H9 (cell line): ENCODE results near the gene RAB15. TPM values are rescaled to one million over a fixed set of nuclear protein-coding genes. Genes with fewer than 3 reads are reported as not detected.

ENCODE experiments used
- DNase-seq: peaks from one replicate; pipeline ENCODE4 v3.0.0-alpha.2; 2017
- H2AFZ ChIP-seq: one replicate; pipeline ENCODE4 v1.6.1; 2013; ENCODE audit warnings: mild to moderate bottlenecking, low read length, control low read depth, moderate library complexity
- H2AK5ac ChIP-seq: 2 replicates; pipeline ENCODE4 v1.6.1; 2013; ENCODE audit warnings: low read length, control low read depth, mixed read lengths; ENCODE audit not compliant: insufficient read length
- H2BK120ac ChIP-seq: one replicate; pipeline ENCODE4 v1.6.1; 2013; ENCODE audit warnings: low read depth, mild to moderate bottlenecking, low read length, control low read depth, inconsistent platforms; ENCODE audit not compliant: poor library complexity, severe bottlenecking
- H2BK12ac ChIP-seq: 2 replicates; pipeline ENCODE4 v1.6.1; 2013; ENCODE audit warnings: low read length, control low read depth, mixed read lengths, low read depth; ENCODE audit not compliant: insufficient read length
- H2BK15ac ChIP-seq: 2 replicates; pipeline ENCODE4 v1.6.1; 2013; ENCODE audit warnings: low read depth, low read length, control low read depth
- H2BK20ac ChIP-seq: one replicate; pipeline ENCODE4 v1.6.1; 2013; ENCODE audit warnings: low read depth, mild to moderate bottlenecking, low read length, control low read depth, inconsistent platforms; ENCODE audit not compliant: poor library complexity, severe bottlenecking
- H2BK5ac ChIP-seq: 2 replicates; pipeline ENCODE4 v1.6.1; 2013; ENCODE audit warnings: low read length, control low read depth, mixed read lengths; ENCODE audit not compliant: insufficient read length
- H3K14ac ChIP-seq: 2 replicates; pipeline ENCODE4 v1.6.1; 2013; ENCODE audit warnings: low read length, control low read depth; ENCODE audit not compliant: insufficient read depth
- H3K18ac ChIP-seq: 2 replicates; pipeline ENCODE4 v1.6.1; 2013; ENCODE audit warnings: low read depth, mild to moderate bottlenecking, mixed read lengths, low read length, control low read depth; ENCODE audit not compliant: insufficient read length
- H3K23ac ChIP-seq: 2 replicates; pipeline ENCODE4 v1.6.1; 2013; ENCODE audit warnings: low read length, control low read depth, mixed read lengths, low read depth; ENCODE audit not compliant: insufficient read length
- H3K23me2 ChIP-seq: 2 replicates; pipeline ENCODE4 v1.6.1; 2013; ENCODE audit warnings: low read depth, mild to moderate bottlenecking, mixed read lengths, low read length, control low read depth; ENCODE audit not compliant: insufficient read length, poor library complexity, severe bottlenecking
- H3K27ac ChIP-seq: 2 replicates; pipeline ENCODE4 v1.5.1; 2013; ENCODE audit warnings: low read length, control low read depth, mixed read lengths, low read depth; ENCODE audit not compliant: insufficient read length
- H3K27me3 ChIP-seq: 2 replicates; pipeline ENCODE4 v1.6.1; 2013; ENCODE audit warnings: low read length, control low read depth, inconsistent platforms; ENCODE audit not compliant: insufficient read depth
- H3K4ac ChIP-seq: 2 replicates; pipeline ENCODE4 v1.6.1; 2013; ENCODE audit warnings: low read depth, mild to moderate bottlenecking, control low read depth, inconsistent platforms, low read length, moderate library complexity
- H3K4me1 ChIP-seq: 2 replicates; pipeline ENCODE4 v1.6.1; 2013; ENCODE audit warnings: low read length, control low read depth, inconsistent platforms; ENCODE audit not compliant: insufficient read depth
- H3K4me2 ChIP-seq: 2 replicates; pipeline ENCODE4 v1.6.1; 2013; ENCODE audit warnings: low read length, control low read depth, mixed read lengths; ENCODE audit not compliant: insufficient read length, insufficient read depth
- H3K56ac ChIP-seq: 2 replicates; pipeline ENCODE4 v1.6.1; 2013; ENCODE audit warnings: low read depth, mild to moderate bottlenecking, mixed read lengths, low read length, control low read depth; ENCODE audit not compliant: insufficient read length
- H3K79me1 ChIP-seq: 2 replicates; pipeline ENCODE4 v1.6.1; 2013; ENCODE audit warnings: low read depth, mild to moderate bottlenecking, moderate library complexity, low read length, control low read depth, inconsistent platforms; ENCODE audit not compliant: insufficient read depth, poor library complexity, severe bottlenecking
- H3K79me2 ChIP-seq: 2 replicates; pipeline ENCODE4 v1.6.1; 2013; ENCODE audit warnings: low read length, control low read depth, inconsistent platforms; ENCODE audit not compliant: insufficient read depth
- H3K9ac ChIP-seq: 2 replicates; pipeline ENCODE4 v1.6.1; 2013; ENCODE audit warnings: low read length, control low read depth, mixed read lengths; ENCODE audit not compliant: insufficient read length; ENCODE audit errors: extremely low read depth
- H3K9me3 ChIP-seq: one replicate; pipeline ENCODE4 v1.6.1; 2013; ENCODE audit warnings: low read depth, low read length, inconsistent platforms; ENCODE audit not compliant: control insufficient read depth
- H3T11ph ChIP-seq: one replicate; pipeline ENCODE4 v1.6.1; 2013; ENCODE audit warnings: mild to moderate bottlenecking, low read length, control low read depth, inconsistent platforms
- H4K20me1 ChIP-seq: one replicate; pipeline ENCODE4 v1.6.1; 2013; ENCODE audit not compliant: control insufficient read depth, insufficient read length, insufficient read depth
- H4K5ac ChIP-seq: 2 replicates; pipeline ENCODE4 v1.6.1; 2013; ENCODE audit warnings: low read depth, mild to moderate bottlenecking, mixed read lengths, low read length, control low read depth; ENCODE audit not compliant: insufficient read length
- H4K8ac ChIP-seq: replicated peaks from 2 replicates; pipeline ENCODE4 v1.6.1; 2013; ENCODE audit warnings: low read length, control low read depth, mixed read lengths, low read depth; ENCODE audit not compliant: insufficient read length
- H4K91ac ChIP-seq: 2 replicates; pipeline ENCODE4 v1.6.1; 2013; ENCODE audit warnings: low read depth, mild to moderate bottlenecking, moderate library complexity, mixed read lengths, low read length, control low read depth; ENCODE audit not compliant: insufficient read length
- H3K27ac Mint-ChIP-seq, 3 experiments: 2 replicates in 2 of 3; 3 replicates in 1 of 3; pipeline ENCODE4 v1.8.0; 2020 to 2021; ENCODE audit warnings: mixed read lengths in 3 of 3, mild to moderate bottlenecking in 1 of 3, moderate library complexity in 1 of 3
- H3K27me3 Mint-ChIP-seq: 2 replicates; pipeline ENCODE4 v1.8.0; 2021; ENCODE audit warnings: low read depth, mild to moderate bottlenecking, moderate library complexity, mixed read lengths
- H3K36me3 Mint-ChIP-seq, 3 experiments: 2 replicates in 2 of 3; 3 replicates in 1 of 3; pipeline ENCODE4 v1.8.0; 2020 to 2021; ENCODE audit warnings: low read depth in 3 of 3, mixed read lengths in 3 of 3; ENCODE audit not compliant: insufficient read depth in 1 of 3
- H3K4me1 Mint-ChIP-seq, 2 experiments: 2 replicates each; pipeline ENCODE4 v1.8.0; 2020; ENCODE audit warnings: mixed read lengths in 2 of 2
- H3K4me3 Mint-ChIP-seq, 2 experiments: 2 replicates in 1 of 2; 3 replicates in 1 of 2; pipeline ENCODE4 v1.8.0; 2020 to 2021; ENCODE audit warnings: mild to moderate bottlenecking in 2 of 2, mixed read lengths in 2 of 2, moderate library complexity in 1 of 2
- H3K9me3 Mint-ChIP-seq, 2 experiments: 2 replicates in 1 of 2; 3 replicates in 1 of 2; pipeline ENCODE4 v1.8.0; 2020; ENCODE audit warnings: mild to moderate bottlenecking in 2 of 2, mixed read lengths in 2 of 2, moderate library complexity in 1 of 2
- CTCF ChIP-seq: fragments of 200-600 bp; sonication (generic); conservative IDR thresholded peaks from 3 replicates; pipeline ENCODE4 v1.8.0; 2021; ENCODE audit warnings: antibody characterized with exemption, mild to moderate bottlenecking
- WGBS: extraction: QIAGEN DNeasy Blood & Tissue Kit; methylation state at CpG from one replicate; pipeline ENCODE4 v1.1.7; 2013; ENCODE audit warnings: missing lambda C conversion rate, low lambda C conversion rate, mixed read lengths; ENCODE audit not compliant: insufficient read length; ENCODE audit errors: extremely low coverage; 5-methylcytosine and 5-hydroxymethylcytosine counted together
- total RNA-seq: library from RNA; stranded (reverse); gene quantifications from 2 replicates; pipeline ENCODE4 v1.2.1, GENCODE V29; 2021

Gene RAB15
- total RNA-seq, 1 experiment from 2014 or later: 54.3 TPM

- Histone ChIP-seq H3K56ac (no peak overlapping the region), H2BK120ac (no peak overlapping the region), H3K9ac (no peak overlapping the region), H3K27me3 (no peaks in the 10 kb centered on the region), H4K5ac (no peak overlapping the region), H3K9me3 (no peaks in the 10 kb centered on the region), H2AFZ (no peak overlapping the region), H2BK5ac (no peak overlapping the region), H3K23ac (no peak overlapping the region), H3K79me2 (no peaks in the 10 kb centered on the region), H4K91ac (no peak overlapping the region), H2AK5ac (no peak overlapping the region), H4K20me1 (no peaks in the 10 kb centered on the region), H2BK20ac (no peak overlapping the region), H3T11ph (no peak overlapping the region), H3K4ac (no peak overlapping the region), H2BK15ac (no peak overlapping the region), H4K8ac (no peak overlapping the region), H3K4me2 (no peak overlapping the region), H2BK12ac (no peak overlapping the region), H3K27ac (no peak overlapping the region), H3K4me1 (peaks cover 2% of the 10 kb centered on the region; the same call in 1 of the 2 replicates), H3K23me2 (no peaks in the 10 kb centered on the region), H3K18ac (no peak overlapping the region), H3K14ac (no peak overlapping the region; the same call in 1 of the 2 replicates), H3K79me1 (no peaks in the 10 kb centered on the region)
- no peaks in the 10 kb centered on the region for H3K9me3 Mint-ChIP-seq
- no CpG with 5 or more reads among the region's 6 CpGs for WGBS
- no peak for TF ChIP-seq CTCF
- 0 out of 7 replicates have a peak overlapping the region, but pooled peaks of 2 of the 3 experiments have one; percentile 3 to 31 for H3K27ac Mint-ChIP-seq
- H3K36me3 Mint-ChIP-seq: peaks cover 10 to 35% (median 26%) of the 10 kb centered on the region in 3 experiments
- H3K27me3 Mint-ChIP-seq: no peaks in the 10 kb centered on the region
- H3K4me1 Mint-ChIP-seq: peaks cover 24 to 27% of the 10 kb centered on the region in 2 experiments
- no peak overlapping the region for H3K4me3 Mint-ChIP-seq
- no peak for DNase-seq
These were observed 28.6 kb downstream of the RAB15 start for GRCh38 chr14:64943556-64943955.
